Ishikawa (cell line): ENCODE data around the gene ZEB2.

ENCODE experiments used
- CEBPB ChIP-seq: IDR thresholded peaks from 2 replicates; pipeline ENCODE4 v1.6.1; 2012
- CREB1 ChIP-seq: IDR thresholded peaks from 2 replicates; pipeline ENCODE4 v1.6.1; 2012; ENCODE audit warnings: low read depth
- EGR1 ChIP-seq: IDR thresholded peaks from 2 replicates; pipeline ENCODE4 v1.6.1; 2012
- EP300 ChIP-seq: IDR thresholded peaks from 2 replicates; pipeline ENCODE4 v1.6.1; 2012; ENCODE audit warnings: borderline replicate concordance
- FOXM1 ChIP-seq: IDR thresholded peaks from 2 replicates; pipeline ENCODE4 v1.6.1; 2012; ENCODE audit warnings: low read depth, borderline replicate concordance
- MAX ChIP-seq: IDR thresholded peaks from 2 replicates; pipeline ENCODE4 v1.6.1; 2012
- NFIC ChIP-seq: IDR thresholded peaks from 2 replicates; pipeline ENCODE4 v1.6.1; 2012
- RAD21 ChIP-seq: IDR thresholded peaks from 2 replicates; pipeline ENCODE4 v1.6.1; 2012; ENCODE audit warnings: low read depth
- TAF1 ChIP-seq: IDR thresholded peaks from 2 replicates; pipeline ENCODE4 v1.6.1; 2012; ENCODE audit warnings: low read depth, mild to moderate bottlenecking
- TCF12 ChIP-seq: IDR thresholded peaks from 2 replicates; pipeline ENCODE4 v1.6.1; 2012; ENCODE audit warnings: low read depth
- TEAD4 ChIP-seq: IDR thresholded peaks from 2 replicates; pipeline ENCODE4 v1.6.1; 2012
- YY1 ChIP-seq: IDR thresholded peaks from 2 replicates; pipeline ENCODE4 v1.6.1; 2012; ENCODE audit warnings: low read depth
- ZBTB7A ChIP-seq: IDR thresholded peaks from 2 replicates; pipeline ENCODE4 v1.6.1; 2012; ENCODE audit warnings: low read depth
- TF ChIP-seq, protein P1 (sequence below): IDR thresholded peaks from 2 replicates; pipeline ENCODE4 v1.6.1; 2012; ENCODE audit warnings: low read depth, mild to moderate bottlenecking
- TF ChIP-seq, protein P2 (sequence below): IDR thresholded peaks from 2 replicates; pipeline ENCODE4 v1.6.1; 2012

ZEB2 gene

DNA sequence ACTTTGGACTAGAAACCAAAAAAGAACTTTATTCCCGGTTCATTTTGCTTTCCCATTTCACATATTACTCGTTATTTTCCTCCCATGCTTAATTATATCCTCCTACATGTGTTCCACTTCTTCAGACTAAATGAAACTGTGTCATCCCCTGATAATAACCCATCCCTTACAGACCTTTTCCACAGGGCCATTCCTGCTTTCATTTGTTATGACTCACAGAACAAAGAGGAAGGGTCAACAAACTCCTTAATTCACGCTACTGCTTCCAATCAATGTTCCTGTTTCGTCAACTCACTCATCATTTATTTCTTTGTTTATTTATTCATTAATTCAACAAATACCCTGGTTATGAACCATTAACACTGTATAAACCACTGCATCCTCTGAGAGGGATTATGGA is 104.5 kb downstream of the ZEB2 start:
- no peak for TF ChIP-seq RAD21
- no peak for TF ChIP-seq NFIC
- TF ChIP-seq TCF12 = no peak
- TF ChIP-seq TEAD4 = no peak
- no peak for TF ChIP-seq ZBTB7A
- no peak for TF ChIP-seq CREB1

DNA sequence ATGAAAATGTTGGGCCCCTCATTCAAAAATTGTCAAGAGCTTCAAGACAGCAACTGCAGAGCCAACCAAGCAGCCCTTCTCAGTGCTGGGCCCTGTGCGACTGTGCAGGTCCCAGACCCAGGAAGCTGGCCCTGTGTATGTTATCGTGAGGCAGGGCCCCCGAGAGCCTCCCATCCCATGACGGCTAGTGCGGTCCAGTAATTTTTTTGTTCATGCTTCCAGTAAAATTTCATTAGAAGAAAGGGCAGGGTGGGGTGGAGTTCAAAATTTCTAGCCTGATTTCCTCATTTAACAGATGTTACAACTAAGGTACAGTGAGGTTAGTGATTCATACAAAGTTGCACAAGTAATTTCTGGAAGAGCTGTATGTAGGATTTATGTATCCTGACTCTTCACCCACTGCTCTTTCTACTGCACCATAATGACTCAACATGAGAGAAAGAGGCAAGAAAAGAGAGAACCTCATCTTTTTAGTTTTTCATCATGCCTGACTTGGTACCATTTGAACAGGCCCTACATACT is 105.5 kb downstream of the ZEB2 start:
- TF ChIP-seq, protein P1, sequence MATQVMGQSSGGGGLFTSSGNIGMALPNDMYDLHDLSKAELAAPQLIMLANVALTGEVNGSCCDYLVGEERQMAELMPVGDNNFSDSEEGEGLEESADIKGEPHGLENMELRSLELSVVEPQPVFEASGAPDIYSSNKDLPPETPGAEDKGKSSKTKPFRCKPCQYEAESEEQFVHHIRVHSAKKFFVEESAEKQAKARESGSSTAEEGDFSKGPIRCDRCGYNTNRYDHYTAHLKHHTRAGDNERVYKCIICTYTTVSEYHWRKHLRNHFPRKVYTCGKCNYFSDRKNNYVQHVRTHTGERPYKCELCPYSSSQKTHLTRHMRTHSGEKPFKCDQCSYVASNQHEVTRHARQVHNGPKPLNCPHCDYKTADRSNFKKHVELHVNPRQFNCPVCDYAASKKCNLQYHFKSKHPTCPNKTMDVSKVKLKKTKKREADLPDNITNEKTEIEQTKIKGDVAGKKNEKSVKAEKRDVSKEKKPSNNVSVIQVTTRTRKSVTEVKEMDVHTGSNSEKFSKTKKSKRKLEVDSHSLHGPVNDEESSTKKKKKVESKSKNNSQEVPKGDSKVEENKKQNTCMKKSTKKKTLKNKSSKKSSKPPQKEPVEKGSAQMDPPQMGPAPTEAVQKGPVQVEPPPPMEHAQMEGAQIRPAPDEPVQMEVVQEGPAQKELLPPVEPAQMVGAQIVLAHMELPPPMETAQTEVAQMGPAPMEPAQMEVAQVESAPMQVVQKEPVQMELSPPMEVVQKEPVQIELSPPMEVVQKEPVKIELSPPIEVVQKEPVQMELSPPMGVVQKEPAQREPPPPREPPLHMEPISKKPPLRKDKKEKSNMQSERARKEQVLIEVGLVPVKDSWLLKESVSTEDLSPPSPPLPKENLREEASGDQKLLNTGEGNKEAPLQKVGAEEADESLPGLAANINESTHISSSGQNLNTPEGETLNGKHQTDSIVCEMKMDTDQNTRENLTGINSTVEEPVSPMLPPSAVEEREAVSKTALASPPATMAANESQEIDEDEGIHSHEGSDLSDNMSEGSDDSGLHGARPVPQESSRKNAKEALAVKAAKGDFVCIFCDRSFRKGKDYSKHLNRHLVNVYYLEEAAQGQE = no peak
- TF ChIP-seq EGR1 = no peak
- TF ChIP-seq TAF1 = no peak
- TF ChIP-seq TEAD4 = no peak
- TF ChIP-seq FOXM1 = no peak
- TF ChIP-seq ZBTB7A = no peak
- TF ChIP-seq TCF12 = no peak
- TF ChIP-seq CREB1 = no peak
- no peak for TF ChIP-seq CEBPB
- TF ChIP-seq YY1 = no peak
- TF ChIP-seq EP300 = no peak
- no peak for TF ChIP-seq RAD21
- TF ChIP-seq MAX = no peak

GRCh38 chr2:144412709-144413108 is 107.2 kb downstream of the ZEB2 start:
- TF ChIP-seq EP300 = no peak
- no peak for TF ChIP-seq TAF1
- TF ChIP-seq TEAD4 = no peak
- no peak for TF ChIP-seq YY1
- TF ChIP-seq TCF12 = no peak
- TF ChIP-seq, protein P1 = no peak
- TF ChIP-seq MAX = no peak
- TF ChIP-seq ZBTB7A = no peak
- TF ChIP-seq, protein P2, sequence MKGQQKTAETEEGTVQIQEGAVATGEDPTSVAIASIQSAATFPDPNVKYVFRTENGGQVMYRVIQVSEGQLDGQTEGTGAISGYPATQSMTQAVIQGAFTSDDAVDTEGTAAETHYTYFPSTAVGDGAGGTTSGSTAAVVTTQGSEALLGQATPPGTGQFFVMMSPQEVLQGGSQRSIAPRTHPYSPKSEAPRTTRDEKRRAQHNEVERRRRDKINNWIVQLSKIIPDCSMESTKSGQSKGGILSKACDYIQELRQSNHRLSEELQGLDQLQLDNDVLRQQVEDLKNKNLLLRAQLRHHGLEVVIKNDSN = no peak
- no peak for TF ChIP-seq RAD21
- no peak for TF ChIP-seq CEBPB
- TF ChIP-seq CREB1 = no peak
- TF ChIP-seq FOXM1 = no peak
- no peak for TF ChIP-seq NFIC
- TF ChIP-seq EGR1 = no peak

GRCh38 chr2:144411473-144411872 is 108.4 kb downstream of the ZEB2 start:
- TF ChIP-seq, protein P2 = no peak
- TF ChIP-seq TEAD4 = no peak
- no peak for TF ChIP-seq NFIC
- no peak for TF ChIP-seq FOXM1
- TF ChIP-seq, protein P1 = no peak
- TF ChIP-seq EP300 = no peak
- no peak for TF ChIP-seq RAD21
- no peak for TF ChIP-seq TCF12
- TF ChIP-seq EGR1 = no peak
- TF ChIP-seq TAF1 = no peak
- no peak for TF ChIP-seq MAX
- no peak for TF ChIP-seq ZBTB7A
- no peak for TF ChIP-seq CREB1
- no peak for TF ChIP-seq YY1
- no peak for TF ChIP-seq CEBPB
